ENCODE data around the gene GAB1.

DNA sequence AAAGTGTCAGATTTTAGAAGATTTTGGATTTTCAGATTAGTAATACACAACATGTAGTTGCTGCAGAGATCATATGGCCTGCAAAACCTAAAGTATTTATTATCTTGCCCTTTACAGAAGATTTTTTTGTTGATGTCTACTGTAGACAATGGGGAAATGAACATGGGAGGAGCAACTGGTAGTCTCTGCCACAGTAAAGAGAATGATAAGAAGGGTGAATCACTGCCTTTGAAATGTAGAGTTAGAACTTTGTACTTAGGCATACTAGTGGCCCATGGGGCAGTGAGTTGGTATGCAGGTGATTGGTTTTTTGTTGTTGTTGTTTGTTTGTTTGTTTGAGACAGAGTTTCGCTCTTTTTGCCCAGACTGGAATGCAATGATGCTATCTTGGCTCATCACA is 50.1 kb downstream of the GAB1 start:
- TF ChIP-seq, protein P1, sequence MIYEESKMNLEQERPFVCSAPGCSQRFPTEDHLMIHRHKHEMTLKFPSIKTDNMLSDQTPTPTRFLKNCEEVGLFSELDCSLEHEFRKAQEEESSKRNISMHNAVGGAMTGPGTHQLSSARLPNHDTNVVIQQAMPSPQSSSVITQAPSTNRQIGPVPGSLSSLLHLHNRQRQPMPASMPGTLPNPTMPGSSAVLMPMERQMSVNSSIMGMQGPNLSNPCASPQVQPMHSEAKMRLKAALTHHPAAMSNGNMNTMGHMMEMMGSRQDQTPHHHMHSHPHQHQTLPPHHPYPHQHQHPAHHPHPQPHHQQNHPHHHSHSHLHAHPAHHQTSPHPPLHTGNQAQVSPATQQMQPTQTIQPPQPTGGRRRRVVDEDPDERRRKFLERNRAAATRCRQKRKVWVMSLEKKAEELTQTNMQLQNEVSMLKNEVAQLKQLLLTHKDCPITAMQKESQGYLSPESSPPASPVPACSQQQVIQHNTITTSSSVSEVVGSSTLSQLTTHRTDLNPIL (CRISPR knock-in tag; IDR thresholded peaks at IDR 0.05; ENCODE audit: low read depth): no peak
- no peak for TF ChIP-seq ZFP3 (CRISPR knock-in tag; IDR thresholded peaks at IDR 0.05)
- TF ChIP-seq RARB (CRISPR knock-in tag; IDR thresholded peaks at IDR 0.05): no peak
- TF ChIP-seq ZC3H10 (CRISPR knock-in tag; IDR thresholded peaks at IDR 0.05): no peak
- no peak for TF ChIP-seq SNAI2 (CRISPR knock-in tag; IDR thresholded peaks at IDR 0.05)
- TF ChIP-seq ZFP30 (CRISPR knock-in tag; IDR thresholded peaks at IDR 0.05): no peak
- TF ChIP-seq BACH2 (CRISPR knock-in tag; IDR thresholded peaks at IDR 0.05; ENCODE audit: borderline replicate concordance): no peak
- TF ChIP-seq CSDC2 (CRISPR knock-in tag; IDR thresholded peaks at IDR 0.05): no peak
- TF ChIP-seq, protein P2, sequence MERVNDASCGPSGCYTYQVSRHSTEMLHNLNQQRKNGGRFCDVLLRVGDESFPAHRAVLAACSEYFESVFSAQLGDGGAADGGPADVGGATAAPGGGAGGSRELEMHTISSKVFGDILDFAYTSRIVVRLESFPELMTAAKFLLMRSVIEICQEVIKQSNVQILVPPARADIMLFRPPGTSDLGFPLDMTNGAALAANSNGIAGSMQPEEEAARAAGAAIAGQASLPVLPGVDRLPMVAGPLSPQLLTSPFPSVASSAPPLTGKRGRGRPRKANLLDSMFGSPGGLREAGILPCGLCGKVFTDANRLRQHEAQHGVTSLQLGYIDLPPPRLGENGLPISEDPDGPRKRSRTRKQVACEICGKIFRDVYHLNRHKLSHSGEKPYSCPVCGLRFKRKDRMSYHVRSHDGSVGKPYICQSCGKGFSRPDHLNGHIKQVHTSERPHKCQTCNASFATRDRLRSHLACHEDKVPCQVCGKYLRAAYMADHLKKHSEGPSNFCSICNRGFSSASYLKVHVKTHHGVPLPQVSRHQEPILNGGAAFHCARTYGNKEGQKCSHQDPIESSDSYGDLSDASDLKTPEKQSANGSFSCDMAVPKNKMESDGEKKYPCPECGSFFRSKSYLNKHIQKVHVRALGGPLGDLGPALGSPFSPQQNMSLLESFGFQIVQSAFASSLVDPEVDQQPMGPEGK (CRISPR knock-in tag; IDR thresholded peaks at IDR 0.05; ENCODE audit: borderline replicate concordance): no peak
- no peak for TF ChIP-seq ESRRG (CRISPR knock-in tag; IDR thresholded peaks at IDR 0.05)
- no peak for TF ChIP-seq OSR1 (CRISPR knock-in tag; IDR thresholded peaks at IDR 0.05)
- TF ChIP-seq, protein P3, sequence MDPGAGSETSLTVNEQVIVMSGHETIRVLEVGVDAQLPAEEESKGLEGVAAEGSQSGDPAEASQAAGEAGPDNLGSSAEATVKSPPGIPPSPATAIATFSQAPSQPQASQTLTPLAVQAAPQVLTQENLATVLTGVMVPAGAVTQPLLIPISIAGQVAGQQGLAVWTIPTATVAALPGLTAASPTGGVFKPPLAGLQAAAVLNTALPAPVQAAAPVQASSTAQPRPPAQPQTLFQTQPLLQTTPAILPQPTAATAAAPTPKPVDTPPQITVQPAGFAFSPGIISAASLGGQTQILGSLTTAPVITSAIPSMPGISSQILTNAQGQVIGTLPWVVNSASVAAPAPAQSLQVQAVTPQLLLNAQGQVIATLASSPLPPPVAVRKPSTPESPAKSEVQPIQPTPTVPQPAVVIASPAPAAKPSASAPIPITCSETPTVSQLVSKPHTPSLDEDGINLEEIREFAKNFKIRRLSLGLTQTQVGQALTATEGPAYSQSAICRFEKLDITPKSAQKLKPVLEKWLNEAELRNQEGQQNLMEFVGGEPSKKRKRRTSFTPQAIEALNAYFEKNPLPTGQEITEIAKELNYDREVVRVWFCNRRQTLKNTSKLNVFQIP (CRISPR knock-in tag; IDR thresholded peaks at IDR 0.05; ENCODE audit: borderline replicate concordance, low read depth): no peak
- no peak for TF ChIP-seq ZNF565 (CRISPR knock-in tag; conservative IDR thresholded peaks at IDR 0.05; ENCODE audit: low read depth)
- TF ChIP-seq TCF4 (CRISPR knock-in tag; IDR thresholded peaks at IDR 0.05; ENCODE audit: borderline replicate concordance): no peak
